ENCODE measurements around the gene RPE. TPM values are rescaled to one million over a fixed set of nuclear protein-coding genes. Genes with fewer than 3 reads are reported as not detected.

Gene RPE
- total RNA-seq, 1 donor from 2014 or later = 38.1 TPM

- H3K4me1 Mint-ChIP-seq (ENCODE audit: low read depth, unreplicated experiment) = no peaks in the 10 kb centered on the region
- no peak for TF ChIP-seq CTCF (IDR thresholded peaks at IDR 0.05; ENCODE audit: partially characterized antibody, unreplicated experiment)
- no peak for DNase-seq
Measured at GRCh38 chr2:209973328-209973727, 29.1 kb upstream of the RPE start.

DNA sequence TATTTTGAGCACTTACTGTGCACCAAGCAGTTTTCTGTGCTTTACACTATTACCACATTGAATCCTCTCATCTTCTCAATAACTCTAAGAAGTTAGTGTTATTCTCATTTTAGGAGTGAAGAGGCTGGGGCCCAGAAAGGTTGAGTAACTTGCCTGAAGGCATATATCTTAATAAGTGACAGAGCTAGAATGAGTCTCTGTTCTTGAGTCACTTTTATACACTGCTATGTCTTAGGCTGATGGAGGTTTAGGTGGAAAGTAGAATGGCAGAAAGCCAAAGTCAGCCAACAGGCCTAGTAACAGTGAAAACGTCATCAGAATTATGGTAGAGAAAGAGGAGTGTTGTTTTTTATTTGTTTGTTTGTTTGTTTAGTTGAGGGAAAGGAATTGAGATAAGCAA lies 27.9 kb upstream of the RPE start:
- H3K36me3 Mint-ChIP-seq (ENCODE audit: unreplicated experiment) = no peaks in the 10 kb centered on the region
- H3K27ac Mint-ChIP-seq (ENCODE audit: unreplicated experiment) = no peak overlapping the region
- no peaks in the 10 kb centered on the region for H3K4me1 Mint-ChIP-seq (ENCODE audit: low read depth, unreplicated experiment)
- TF ChIP-seq CTCF (IDR thresholded peaks at IDR 0.05; ENCODE audit: partially characterized antibody, unreplicated experiment) = no peak
- H3K4me3 Mint-ChIP-seq (ENCODE audit: unreplicated experiment) = no peak overlapping the region
- H3K27me3 Mint-ChIP-seq (ENCODE audit: unreplicated experiment) = no peaks in the 10 kb centered on the region
- no peak for DNase-seq
- no peaks in the 10 kb centered on the region for H3K9me3 Mint-ChIP-seq (ENCODE audit: unreplicated experiment)

More at GRCh38 chr2:209973328-209973727, 29.1 kb upstream of the RPE start:
- H3K27me3 Mint-ChIP-seq (ENCODE audit: unreplicated experiment) = no peaks in the 10 kb centered on the region
- H3K27ac Mint-ChIP-seq (ENCODE audit: unreplicated experiment) = no peak overlapping the region
- H3K36me3 Mint-ChIP-seq (ENCODE audit: unreplicated experiment) = no peaks in the 10 kb centered on the region
- no peak overlapping the region for H3K4me3 Mint-ChIP-seq (ENCODE audit: unreplicated experiment)
- H3K9me3 Mint-ChIP-seq (ENCODE audit: unreplicated experiment) = no peaks in the 10 kb centered on the region

DNA sequence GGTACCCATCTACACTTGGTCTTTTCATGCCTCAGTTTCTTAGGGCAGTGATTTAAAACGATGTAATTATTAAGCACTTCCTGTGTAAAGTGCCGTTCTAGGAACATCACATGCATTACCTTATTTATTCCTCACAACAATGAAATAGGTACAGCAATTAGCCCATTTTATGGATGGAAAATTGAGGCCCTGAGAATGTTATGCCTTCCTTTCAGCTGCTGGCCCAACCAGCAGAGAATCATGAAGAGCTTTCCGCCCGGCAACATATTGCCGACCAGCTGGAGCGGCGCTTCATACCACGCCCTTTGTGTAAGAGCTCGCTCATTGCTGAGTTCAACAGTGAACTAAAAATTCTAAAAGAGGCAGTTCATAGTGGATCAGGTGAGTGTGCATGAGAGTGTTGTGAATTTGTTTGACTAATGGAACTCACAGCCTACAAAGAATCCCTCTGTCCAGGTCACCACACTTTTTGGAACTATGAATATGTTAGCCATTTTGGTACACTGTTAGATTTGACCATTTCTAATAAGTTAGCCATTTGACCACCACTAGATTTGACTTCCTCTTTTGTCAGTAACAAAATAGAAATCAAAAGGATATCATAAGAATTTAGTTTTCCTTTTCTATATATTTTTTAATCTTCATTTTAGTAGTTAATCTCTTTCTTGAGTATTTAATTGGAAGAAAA lies 25.6 kb upstream of the RPE start:
- H3K27me3 Mint-ChIP-seq (ENCODE audit: unreplicated experiment) = no peaks in the 10 kb centered on the region
- no peaks in the 10 kb centered on the region for H3K36me3 Mint-ChIP-seq (ENCODE audit: unreplicated experiment)
- TF ChIP-seq CTCF (IDR thresholded peaks at IDR 0.05; ENCODE audit: partially characterized antibody, unreplicated experiment) = no peak
- no peak for DNase-seq
- H3K27ac Mint-ChIP-seq (ENCODE audit: unreplicated experiment) = no peak overlapping the region
- no peaks in the 10 kb centered on the region for H3K9me3 Mint-ChIP-seq (ENCODE audit: unreplicated experiment)
- no peak overlapping the region for H3K4me3 Mint-ChIP-seq (ENCODE audit: unreplicated experiment)
- no peaks in the 10 kb centered on the region for H3K4me1 Mint-ChIP-seq (ENCODE audit: low read depth, unreplicated experiment)

DNA sequence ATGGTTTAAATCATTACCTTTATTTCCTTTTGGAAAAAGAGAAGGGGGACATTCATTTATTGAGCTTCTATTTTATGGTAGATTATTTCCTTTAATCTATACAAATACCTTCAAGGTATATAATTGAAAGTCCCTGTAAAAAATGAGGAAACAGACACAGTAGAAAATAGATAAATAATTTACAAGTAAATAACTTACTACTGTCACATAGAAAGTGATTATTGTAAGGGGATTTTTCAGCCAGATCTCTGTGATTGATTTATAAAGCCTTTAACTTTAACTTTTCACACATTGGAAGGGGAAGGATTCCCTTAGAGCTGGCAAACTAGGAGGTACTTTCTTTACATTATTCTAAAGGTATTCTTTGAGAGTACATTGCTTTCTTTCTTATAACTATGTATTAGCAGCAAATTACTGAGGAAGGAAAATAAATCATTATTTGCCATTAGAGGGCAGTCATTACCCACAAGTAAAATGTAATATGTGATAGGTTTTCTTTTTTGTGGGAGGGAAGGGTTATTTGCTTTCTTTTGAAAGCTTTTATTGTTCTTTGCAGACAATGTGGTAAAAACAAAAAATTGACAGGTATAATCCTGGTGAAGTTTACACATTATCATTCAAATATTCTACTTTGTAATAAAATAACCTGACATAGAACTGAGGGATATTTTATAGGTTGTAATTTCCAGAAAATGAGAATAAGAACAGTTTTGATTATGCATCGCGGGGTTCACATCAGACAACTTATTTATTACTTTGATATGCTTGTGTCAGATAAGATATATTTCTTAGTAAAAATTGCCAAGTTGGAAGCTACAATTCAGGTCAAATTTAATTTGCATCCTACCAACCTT lies 24.8 kb upstream of the RPE start:
- H3K4me3 Mint-ChIP-seq (ENCODE audit: unreplicated experiment) = no peak overlapping the region
- TF ChIP-seq CTCF (IDR thresholded peaks at IDR 0.05; ENCODE audit: partially characterized antibody, unreplicated experiment) = peak; percentile 33
- no peaks in the 10 kb centered on the region for H3K4me1 Mint-ChIP-seq (ENCODE audit: low read depth, unreplicated experiment)
- H3K36me3 Mint-ChIP-seq (ENCODE audit: unreplicated experiment) = no peaks in the 10 kb centered on the region
- no peak overlapping the region for H3K27ac Mint-ChIP-seq (ENCODE audit: unreplicated experiment)
- H3K9me3 Mint-ChIP-seq (ENCODE audit: unreplicated experiment) = no peaks in the 10 kb centered on the region
- DNase-seq = no peak
- no peaks in the 10 kb centered on the region for H3K27me3 Mint-ChIP-seq (ENCODE audit: unreplicated experiment)

- Mint-ChIP-seq H3K27ac (ENCODE audit: unreplicated experiment) (no peak overlapping the region), H3K36me3 (ENCODE audit: unreplicated experiment) (no peaks in the 10 kb centered on the region), H3K27me3 (ENCODE audit: unreplicated experiment) (no peaks in the 10 kb centered on the region), H3K4me1 (ENCODE audit: low read depth, unreplicated experiment) (no peaks in the 10 kb centered on the region), H3K4me3 (ENCODE audit: unreplicated experiment) (no peak overlapping the region), H3K9me3 (ENCODE audit: unreplicated experiment) (no peaks in the 10 kb centered on the region)
- DNase-seq = no peak
- TF ChIP-seq CTCF (IDR thresholded peaks at IDR 0.05; ENCODE audit: partially characterized antibody, unreplicated experiment) = no peak
Measured at GRCh38 chr2:209984291-209984690, 18.1 kb upstream of the RPE start.

Measured in glutamatergic neuron (in vitro differentiated cells).